SJCRH30 (cell line): ENCODE measurements around the gene TRMU. TPM values are rescaled to one million over a fixed set of nuclear protein-coding genes. Genes with fewer than 3 reads are reported as not detected.
"Not testable (repeated sequence)": the region's sequence is repeated elsewhere in the genome, so short reads cannot be mapped to it uniquely, and the experiment has no call there.

Experiments
- DNase-seq, 2 experiments: peaks; one replicate each; pipeline ENCODE4 v3.0.0-alpha.2; 2015 to 2020
- H3K27ac ChIP-seq: fragments of 250-450 bp; sonication (Bioruptor Pico); 2 replicates; pipeline ENCODE4 v1.5.1; 2020; ENCODE audit warnings: mild to moderate bottlenecking, moderate library complexity
- H3K27me3 ChIP-seq: fragments of 250-450 bp; sonication (Bioruptor Pico); 2 replicates; pipeline ENCODE4 v1.5.1; 2020; ENCODE audit warnings: mild to moderate bottlenecking, moderate library complexity
- H3K36me3 ChIP-seq: fragments of 250-450 bp; sonication (Bioruptor Pico); 2 replicates; pipeline ENCODE4 v1.5.1; 2020; ENCODE audit warnings: mild to moderate bottlenecking, moderate library complexity
- H3K4me1 ChIP-seq: fragments of 250-450 bp; sonication (Bioruptor Pico); 2 replicates; pipeline ENCODE4 v1.5.1; 2020; ENCODE audit warnings: mild to moderate bottlenecking, moderate library complexity
- H3K4me3 ChIP-seq: fragments of 250-450 bp; sonication (Bioruptor Pico); 2 replicates; pipeline ENCODE4 v1.5.1; 2020; ENCODE audit warnings: mild to moderate bottlenecking, moderate library complexity
- H3K9me3 ChIP-seq: fragments of 250-450 bp; sonication (Bioruptor Pico); replicated peaks from 2 replicates; pipeline ENCODE4 v1.5.1; 2020; ENCODE audit warnings: mild to moderate bottlenecking, moderate library complexity
- total RNA-seq: library from RNA; depleted of rRNA; stranded (reverse); fragments of >200 nt; shearing (Covaris generic); gene quantifications from 2 replicates; pipeline ENCODE4 v1.2.3, GENCODE V29; 2014

Gene TRMU
- total RNA-seq, 1 experiment from 2014 or later = 94.8 TPM

GRCh38 chr22:46382524-46382923 is 47.0 kb downstream of the TRMU start:
- no peak for DNase-seq

GRCh38 chr22:46386312-46386711 is 50.8 kb downstream of the TRMU start:
- no peak overlapping the region for H3K27ac ChIP-seq
- no peak overlapping the region for H3K4me3 ChIP-seq
- no peak for DNase-seq
- H3K27me3 ChIP-seq = peaks cover 7% of the 10 kb centered on the region; the same call in 1 of the 2 replicates
- no peaks in the 10 kb centered on the region for H3K36me3 ChIP-seq
- H3K9me3 ChIP-seq = no peaks in the 10 kb centered on the region
- no peaks in the 10 kb centered on the region; the same call in 1 of the 2 replicates for H3K4me1 ChIP-seq

More at GRCh38 chr22:46382524-46382923, 47.0 kb downstream of the TRMU start:
- Histone ChIP-seq H3K4me1 (peaks cover 3% of the 10 kb centered on the region; the same call in 1 of the 2 replicates), H3K27me3 (peaks cover 8% of the 10 kb centered on the region; the same call in 1 of the 2 replicates), H3K9me3 (no peaks in the 10 kb centered on the region), H3K27ac (no peak overlapping the region), H3K36me3 (no peaks in the 10 kb centered on the region), H3K4me3 (no peak overlapping the region)

DNA sequence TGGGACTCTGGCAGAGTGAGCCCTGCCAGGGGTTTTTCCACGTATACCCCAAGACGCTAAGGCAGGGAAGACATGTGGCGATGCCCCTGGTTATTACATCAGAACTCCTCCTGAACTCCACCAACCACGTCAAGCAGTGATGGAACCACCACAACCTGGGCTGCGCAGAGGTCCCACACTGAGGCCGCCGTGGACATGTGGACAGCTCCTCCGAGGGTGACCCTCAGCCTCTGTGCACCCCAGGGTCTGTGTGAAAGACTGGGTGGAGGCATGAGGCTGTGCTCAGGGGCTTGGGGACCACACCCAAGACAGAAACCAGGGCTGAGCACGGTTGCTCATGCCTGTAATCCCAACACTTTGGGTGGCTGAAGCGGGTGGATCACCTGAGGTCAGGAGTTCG is 52.2 kb downstream of the TRMU start:
- Histone ChIP-seq H3K36me3 (no peaks in the 10 kb centered on the region), H3K27ac (no peak overlapping the region), H3K4me3 (no peak overlapping the region), H3K27me3 (peaks cover 4% of the 10 kb centered on the region; the same call in 1 of the 2 replicates), H3K9me3 (no peaks in the 10 kb centered on the region), H3K4me1 (no peaks in the 10 kb centered on the region; the same call in 1 of the 2 replicates)
- no peak for DNase-seq

DNA sequence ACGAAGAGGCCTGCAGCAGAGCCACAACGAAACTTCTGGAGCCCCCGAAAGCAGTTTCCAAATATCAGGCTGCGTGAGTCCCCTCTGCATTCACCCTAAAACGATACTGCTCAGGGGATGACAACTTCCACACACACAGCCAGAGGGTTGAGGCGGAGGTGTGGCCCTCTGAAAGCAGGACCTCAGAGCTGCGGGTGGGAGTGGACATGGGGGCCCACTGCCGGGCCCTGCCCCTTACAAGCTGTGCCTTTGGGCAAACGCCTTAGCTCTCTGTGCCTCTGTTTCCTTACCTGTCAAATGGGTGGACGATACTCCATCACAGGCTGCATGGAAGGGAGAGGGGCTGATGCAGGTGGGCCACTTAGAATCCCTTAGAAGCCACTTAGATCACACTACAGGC is 53.1 kb downstream of the TRMU start:
- H3K9me3 ChIP-seq = no peaks in the 10 kb centered on the region
- H3K27me3 ChIP-seq = peaks cover 4% of the 10 kb centered on the region; the same call in 1 of the 2 replicates
- no peak for DNase-seq
- no peak overlapping the region for H3K4me3 ChIP-seq
- no peaks in the 10 kb centered on the region; the same call in 1 of the 2 replicates for H3K4me1 ChIP-seq
- H3K27ac ChIP-seq = no peak overlapping the region
- H3K36me3 ChIP-seq = no peaks in the 10 kb centered on the region

DNA sequence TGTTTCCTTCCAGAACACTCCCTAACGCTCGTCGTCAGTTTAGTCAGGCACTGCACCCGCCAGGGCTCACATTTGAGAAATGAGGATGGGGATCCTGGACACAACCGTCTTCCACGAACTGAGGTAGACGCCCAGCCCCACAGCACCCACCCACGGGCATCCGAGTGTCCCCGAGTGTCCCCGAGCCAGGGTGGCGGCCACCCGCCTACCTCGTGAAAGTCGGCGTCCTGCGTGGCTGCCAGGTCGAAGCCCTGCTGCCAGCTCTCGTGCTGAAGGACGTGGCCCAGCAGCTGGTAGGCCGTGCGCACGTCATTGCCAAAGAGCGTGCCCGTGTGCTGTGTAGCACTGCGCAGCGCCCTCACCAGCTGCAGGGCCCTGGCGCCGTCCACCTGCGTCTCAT is 53.6 kb downstream of the TRMU start:
- H3K4me3 ChIP-seq = no peak overlapping the region

GRCh38 chr22:46390105-46390651 is 54.7 kb downstream of the TRMU start:
- no peaks in the 10 kb centered on the region for H3K9me3 ChIP-seq
- H3K27me3 ChIP-seq = peaks cover 4% of the 10 kb centered on the region; the same call in 1 of the 2 replicates
- H3K4me1 ChIP-seq = no peaks in the 10 kb centered on the region; the same call in 1 of the 2 replicates
- no peak overlapping the region for H3K27ac ChIP-seq
- peak overlapping the region; percentile 39 for H3K4me3 ChIP-seq
- H3K36me3 ChIP-seq = no peaks in the 10 kb centered on the region
- DNase-seq = no peak

More for the DNA sequence above, 53.6 kb downstream of the TRMU start:
- no peak overlapping the region for H3K27ac ChIP-seq
- no peaks in the 10 kb centered on the region for H3K9me3 ChIP-seq
- peaks cover 4% of the 10 kb centered on the region; the same call in 1 of the 2 replicates for H3K27me3 ChIP-seq
- no peaks in the 10 kb centered on the region for H3K36me3 ChIP-seq
- no peak for DNase-seq
- H3K4me1 ChIP-seq = no peaks in the 10 kb centered on the region; the same call in 1 of the 2 replicates

GRCh38 chr22:46390652-46391301 is 55.3 kb downstream of the TRMU start:
- DNase-seq = peak; percentile 70 to 81
- Histone ChIP-seq H3K9me3 (no peaks in the 10 kb centered on the region), H3K4me3 (peak overlapping the region; percentile 39), H3K27ac (no peak overlapping the region), H3K27me3 (peaks cover 4% of the 10 kb centered on the region; the same call in 1 of the 2 replicates), H3K4me1 (no peaks in the 10 kb centered on the region; the same call in 1 of the 2 replicates), H3K36me3 (no peaks in the 10 kb centered on the region)

DNA sequence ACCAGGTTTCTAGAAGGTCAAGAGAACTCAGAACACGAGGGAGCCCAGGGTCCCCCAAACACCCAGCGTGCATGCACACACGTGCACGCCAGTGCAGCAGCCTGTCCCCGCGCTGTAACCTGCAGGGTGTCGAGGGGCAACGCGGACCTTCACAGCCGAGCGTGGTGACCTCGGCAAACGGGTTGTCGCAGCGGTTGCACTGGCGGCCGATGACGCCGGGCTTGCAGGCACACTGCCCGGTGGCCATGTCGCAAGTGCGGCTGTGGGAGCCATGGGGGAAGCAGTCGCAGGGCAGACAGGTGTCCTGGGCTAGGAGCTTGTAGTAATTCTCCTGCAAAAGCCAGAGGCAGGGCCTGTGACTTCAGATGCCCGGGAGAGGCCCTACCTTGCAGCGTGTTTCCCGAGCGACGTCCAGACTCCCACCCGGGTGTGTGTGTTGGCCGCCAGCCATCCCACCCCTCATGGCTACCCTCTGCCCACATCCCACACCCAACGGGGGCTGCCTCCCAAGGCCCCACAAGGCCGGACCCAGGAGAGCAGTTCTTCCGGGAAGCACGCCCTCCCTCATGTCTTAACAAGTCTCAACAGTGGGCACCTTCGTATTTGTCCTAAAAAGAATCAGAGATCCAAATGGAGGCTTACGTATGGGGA is 56.1 kb downstream of the TRMU start:
- H3K27me3 ChIP-seq = peaks cover 4% of the 10 kb centered on the region; the same call in 1 of the 2 replicates
- H3K4me1 ChIP-seq = no peaks in the 10 kb centered on the region; the same call in 1 of the 2 replicates
- no peak for DNase-seq
- no peaks in the 10 kb centered on the region for H3K36me3 ChIP-seq
- H3K4me3 ChIP-seq = no peak overlapping the region
- H3K27ac ChIP-seq = no peak overlapping the region
- no peaks in the 10 kb centered on the region for H3K9me3 ChIP-seq

DNA sequence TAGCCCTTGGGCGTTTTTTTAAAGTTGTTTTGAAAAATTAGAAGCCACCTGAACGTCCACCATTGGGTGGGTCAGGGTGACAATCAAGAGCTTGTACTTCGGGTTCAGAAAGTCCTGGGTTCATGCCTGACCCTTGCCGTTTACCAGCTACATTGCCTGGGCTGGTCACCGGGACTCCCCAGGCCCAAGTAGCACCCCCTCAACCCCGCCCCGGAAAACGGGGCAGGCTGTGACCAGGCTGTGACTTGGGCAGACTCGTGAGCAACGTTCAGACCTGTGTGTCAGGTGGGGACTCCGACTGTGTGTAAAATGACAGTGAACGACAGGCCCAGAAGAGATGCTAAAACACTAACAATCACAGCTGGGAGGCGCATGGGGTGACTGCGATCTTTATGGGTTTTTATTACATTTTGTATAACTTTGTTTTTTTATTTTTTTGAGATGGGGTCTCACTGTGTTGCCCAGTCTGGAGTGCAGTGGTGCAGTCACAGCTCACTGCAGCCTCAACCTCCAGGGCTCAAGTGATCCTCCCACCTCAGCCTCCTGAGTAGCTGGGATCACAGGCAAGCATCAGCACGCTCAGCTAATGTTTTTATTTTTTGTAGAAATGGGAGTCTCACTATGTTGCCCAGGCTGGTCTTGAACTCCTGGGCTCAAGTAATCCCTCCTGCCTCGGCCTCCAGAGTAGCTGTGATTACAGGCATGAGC is 56.8 kb downstream of the TRMU start:
- no peaks in the 10 kb centered on the region for H3K9me3 ChIP-seq

DNA sequence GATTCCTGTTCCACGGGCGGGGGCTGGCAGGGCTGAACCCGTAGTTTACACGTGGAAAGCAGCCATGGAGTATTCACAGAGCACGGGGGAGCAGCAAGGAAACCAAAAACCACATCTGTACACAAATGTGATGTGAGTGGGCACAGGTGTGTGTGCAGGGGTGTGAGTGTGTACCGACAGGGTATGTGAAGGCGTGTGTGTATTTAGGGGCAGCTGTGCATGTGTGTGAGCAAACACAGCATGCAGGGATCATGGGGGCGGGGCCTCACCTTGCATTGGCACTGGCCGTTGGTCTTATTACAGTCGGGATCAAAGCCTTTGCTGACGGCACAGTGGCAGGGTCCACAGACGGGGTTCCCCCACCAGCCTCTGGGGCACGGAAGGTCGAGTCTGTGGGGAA is 58.4 kb downstream of the TRMU start:
- H3K9me3 ChIP-seq = no peaks in the 10 kb centered on the region
- no peak for DNase-seq
- H3K27me3 ChIP-seq = peaks cover 4% of the 10 kb centered on the region; the same call in 1 of the 2 replicates
- no peaks in the 10 kb centered on the region for H3K36me3 ChIP-seq
- H3K27ac ChIP-seq = no peak overlapping the region
- H3K4me3 ChIP-seq = no peak overlapping the region
- no peaks in the 10 kb centered on the region; the same call in 1 of the 2 replicates for H3K4me1 ChIP-seq

More for the DNA sequence above, 56.8 kb downstream of the TRMU start:
- Histone ChIP-seq H3K27ac (no peak overlapping the region), H3K36me3 (no peaks in the 10 kb centered on the region), H3K4me3 (no peak overlapping the region), H3K27me3 (peaks cover 4% of the 10 kb centered on the region; the same call in 1 of the 2 replicates), H3K4me1 (no peaks in the 10 kb centered on the region; the same call in 1 of the 2 replicates)
- DNase-seq = no peak

DNA sequence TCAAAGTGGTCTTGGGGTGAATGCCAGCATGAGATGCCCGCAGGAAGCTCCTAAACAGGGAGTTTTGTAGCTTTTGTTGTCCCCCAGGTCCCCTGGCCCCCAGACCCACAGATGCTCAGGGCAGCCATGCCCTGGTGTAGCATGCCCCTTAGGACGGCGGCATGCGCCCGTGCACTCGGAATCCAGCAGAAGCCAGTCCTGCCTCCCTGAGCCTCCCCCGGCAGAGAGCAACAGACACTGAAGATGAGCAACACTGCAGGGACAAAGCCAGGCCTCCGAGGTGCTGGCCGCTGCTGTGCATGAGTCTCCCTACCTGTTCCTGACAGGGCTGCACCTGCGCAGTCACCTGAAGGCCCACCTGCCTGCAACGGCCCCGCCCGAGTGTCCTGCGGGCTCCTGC is 59.1 kb downstream of the TRMU start:
- DNase-seq = no peak

DNA sequence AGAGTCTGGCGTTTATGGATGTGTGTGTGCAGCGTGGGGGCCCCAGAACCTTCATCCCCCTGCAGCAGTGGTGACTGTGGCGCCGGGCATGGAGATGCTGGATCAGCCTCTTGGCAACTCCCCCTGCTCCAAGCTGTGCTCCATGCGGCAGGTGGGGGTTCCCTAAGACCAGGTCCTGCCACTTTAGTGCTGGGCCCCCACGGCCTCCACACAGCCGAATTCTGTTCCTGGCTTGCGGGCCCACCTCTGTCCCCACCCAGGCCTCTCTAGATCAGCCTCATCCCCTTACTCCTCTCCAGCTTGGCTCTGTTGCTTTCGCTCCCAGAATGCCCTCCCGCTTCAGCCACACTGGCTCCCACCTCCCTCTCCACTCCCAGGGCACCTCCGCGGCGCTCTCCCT is 59.6 kb downstream of the TRMU start:
- H3K4me3 ChIP-seq = no peak overlapping the region
- no peaks in the 10 kb centered on the region; the same call in 1 of the 2 replicates for H3K27me3 ChIP-seq
- no peaks in the 10 kb centered on the region for H3K36me3 ChIP-seq
- H3K9me3 ChIP-seq = no peaks in the 10 kb centered on the region
- H3K27ac ChIP-seq = no peak overlapping the region
- no peak for DNase-seq
- H3K4me1 ChIP-seq = no peaks in the 10 kb centered on the region; the same call in 1 of the 2 replicates

More for the DNA sequence above, 59.1 kb downstream of the TRMU start:
- H3K36me3 ChIP-seq = no peaks in the 10 kb centered on the region
- no peak overlapping the region for H3K4me3 ChIP-seq
- no peaks in the 10 kb centered on the region for H3K9me3 ChIP-seq
- no peak overlapping the region for H3K27ac ChIP-seq
- H3K27me3 ChIP-seq = peaks cover 3% of the 10 kb centered on the region; the same call in 1 of the 2 replicates
- H3K4me1 ChIP-seq = no peaks in the 10 kb centered on the region; the same call in 1 of the 2 replicates

- H3K4me3 ChIP-seq, H3K36me3 ChIP-seq, H3K9me3 ChIP-seq, DNase-seq, H3K4me1 ChIP-seq, H3K27me3 ChIP-seq, H3K27ac ChIP-seq: not testable (repeated sequence)
These were observed 61.5 kb downstream of the TRMU start for GRCh38 chr22:46397049-46397448.

GRCh38 chr22:46397514-46397913 is 62.0 kb downstream of the TRMU start:
- Histone ChIP-seq H3K9me3 (no peaks in the 10 kb centered on the region), H3K4me3 (no peak overlapping the region), H3K27ac (no peak overlapping the region), H3K36me3 (no peaks in the 10 kb centered on the region), H3K27me3 (peaks cover 3% of the 10 kb centered on the region), H3K4me1 (no peaks in the 10 kb centered on the region)
- DNase-seq = no peak
